GM06990 (cell line): ENCODE measurements around the gene WSB2.

Experiments
- DNase-seq: peaks from one replicate; pipeline ENCODE4 v3.0.0-alpha.2; 2011; ENCODE audit not compliant: insufficient read length; ENCODE audit errors: extremely low read depth
- H3K27me3 ChIP-seq: replicated peaks from 2 replicates; pipeline ENCODE4 v1.6.0; 2011; ENCODE audit warnings: low read length; ENCODE audit not compliant: control insufficient read depth, insufficient read depth
- H3K36me3 ChIP-seq: 2 replicates; pipeline ENCODE4 v1.5.1; 2011; ENCODE audit warnings: low read length; ENCODE audit not compliant: control insufficient read depth, insufficient read depth
- H3K4me3 ChIP-seq: replicated peaks from 2 replicates; pipeline ENCODE4 v1.5.1; 2011; ENCODE audit warnings: low read depth, mild to moderate bottlenecking, control low read depth, low read length
- CTCF ChIP-seq: IDR thresholded peaks from 2 replicates; pipeline ENCODE4 v1.5.1; 2011; ENCODE audit warnings: low read length, control low read depth, mild to moderate bottlenecking, inconsistent platforms; ENCODE audit not compliant: insufficient read depth, poor library complexity, severe bottlenecking

The WSB2 gene

GRCh38 chr12:118035190-118036041 is 25.6 kb downstream of the WSB2 start:
- peaks cover 28% of the 10 kb centered on the region for H3K36me3 ChIP-seq
- H3K4me3 ChIP-seq: no peak overlapping the region
- no peak for TF ChIP-seq CTCF
- no peaks in the 10 kb centered on the region for H3K27me3 ChIP-seq
- DNase-seq: peak; percentile 81

GRCh38 chr12:118034429-118035189 is 26.4 kb downstream of the WSB2 start:
- H3K36me3 ChIP-seq: peaks cover 31% of the 10 kb centered on the region
- no peaks in the 10 kb centered on the region for H3K27me3 ChIP-seq
- no peak for TF ChIP-seq CTCF
- no peak overlapping the region for H3K4me3 ChIP-seq
- DNase-seq: no peak

GRCh38 chr12:118033902-118034301 is 27.1 kb downstream of the WSB2 start:
- no peak for TF ChIP-seq CTCF
- Histone ChIP-seq H3K4me3 (no peak overlapping the region), H3K36me3 (peaks cover 33% of the 10 kb centered on the region), H3K27me3 (no peaks in the 10 kb centered on the region)
- DNase-seq: no peak

- no peak for TF ChIP-seq CTCF
- no peak overlapping the region for H3K4me3 ChIP-seq
- H3K36me3 ChIP-seq: peaks cover 33% of the 10 kb centered on the region
- no peaks in the 10 kb centered on the region for H3K27me3 ChIP-seq
- DNase-seq: no peak
Observed at GRCh38 chr12:118033323-118033722, 27.7 kb downstream of the WSB2 start.

- no peak overlapping the region for H3K4me3 ChIP-seq
- no peak for TF ChIP-seq CTCF
- H3K27me3 ChIP-seq: no peaks in the 10 kb centered on the region
- DNase-seq: no peak
- peaks cover 29% of the 10 kb centered on the region for H3K36me3 ChIP-seq
Observed at GRCh38 chr12:118032188-118032587, 28.8 kb downstream of the WSB2 start.
